Activated CD8-positive, alpha-beta memory T cell treated with anti-CD3 and anti-CD28 coated beads, Interleukin-2, amount 50 U/mL, for 24 hours (primary cell): Measurements from ENCODE around the gene CCDC12.
A peak's percentile ranks its signal among the peaks of the same experiment; 100 is the strongest.

Experiments used
- DNase-seq: peaks from one replicate; pipeline ENCODE4 v3.0.0-alpha.2; 2020; ENCODE audit errors: extremely low read depth

Gene CCDC12

DNA sequence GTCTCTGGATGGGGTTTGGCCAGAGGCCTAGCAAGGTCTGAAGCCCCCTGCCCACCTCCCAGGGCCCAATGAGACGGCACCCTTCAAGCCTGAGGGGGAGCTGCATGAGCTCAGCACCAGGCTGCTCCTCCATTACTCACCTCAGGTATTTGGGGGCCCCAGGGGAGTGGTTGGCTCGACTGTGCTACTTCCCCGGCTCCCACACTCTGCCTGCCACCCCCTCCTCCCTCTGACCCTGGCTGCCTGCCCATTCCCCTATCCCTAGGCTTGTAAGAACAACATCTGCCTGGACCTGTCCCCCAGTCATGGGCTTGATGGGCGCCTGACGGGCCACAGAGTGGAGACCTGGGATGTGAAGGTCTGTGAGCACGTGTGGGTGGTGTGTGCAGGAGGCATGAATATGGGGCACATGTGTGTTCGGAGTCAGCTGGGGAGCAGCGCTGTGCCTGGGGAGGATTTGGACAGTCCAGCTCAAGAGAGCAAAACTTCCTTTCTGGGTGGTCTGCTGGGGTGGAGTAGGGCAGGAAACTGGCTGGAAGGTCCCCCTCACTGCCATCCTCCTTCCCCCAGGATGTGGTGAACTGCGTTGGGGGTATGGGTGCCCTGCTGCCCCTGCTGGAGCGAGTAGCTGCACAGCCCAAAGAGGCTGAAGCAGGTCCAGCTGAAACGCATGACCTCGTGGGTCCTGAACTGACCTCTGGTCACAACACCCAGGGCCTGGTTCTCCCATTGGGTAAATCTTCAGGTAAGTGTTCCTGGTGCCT lies 20.3 kb upstream of the CCDC12 start:
- DNase-seq: no peak

DNA sequence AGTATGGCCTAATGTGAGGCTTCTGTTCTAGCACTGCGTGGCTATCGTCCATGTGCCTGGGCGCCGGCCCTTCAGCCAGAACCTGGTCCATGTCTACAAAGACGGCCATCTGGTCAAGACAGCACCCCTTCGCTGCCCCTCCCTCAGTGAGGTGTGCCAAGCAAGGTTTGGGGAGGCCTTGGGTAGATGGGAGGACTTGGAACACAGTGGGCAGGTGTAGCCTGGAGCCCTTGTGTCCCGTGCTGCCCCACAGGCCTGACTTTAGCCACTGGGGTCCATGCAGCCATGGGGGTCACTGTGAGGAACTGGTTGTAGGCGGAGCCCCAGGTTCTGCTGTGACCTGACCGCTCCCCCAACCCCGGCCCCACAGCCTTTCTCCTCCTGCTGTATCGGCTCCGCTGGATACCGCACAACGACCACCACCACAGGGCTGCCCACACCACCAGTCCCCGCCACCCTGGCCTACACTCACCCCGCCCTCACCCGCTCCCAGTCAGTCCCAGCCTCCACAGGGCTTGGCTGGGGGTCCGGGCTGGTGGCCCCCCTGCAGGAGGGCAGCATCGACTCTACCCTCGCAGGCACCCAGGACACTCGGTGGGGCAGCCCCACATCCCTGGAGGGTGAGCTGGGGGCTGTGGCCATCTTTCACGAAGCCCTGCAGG lies 19.5 kb upstream of the CCDC12 start:
- no peak for DNase-seq

DNA sequence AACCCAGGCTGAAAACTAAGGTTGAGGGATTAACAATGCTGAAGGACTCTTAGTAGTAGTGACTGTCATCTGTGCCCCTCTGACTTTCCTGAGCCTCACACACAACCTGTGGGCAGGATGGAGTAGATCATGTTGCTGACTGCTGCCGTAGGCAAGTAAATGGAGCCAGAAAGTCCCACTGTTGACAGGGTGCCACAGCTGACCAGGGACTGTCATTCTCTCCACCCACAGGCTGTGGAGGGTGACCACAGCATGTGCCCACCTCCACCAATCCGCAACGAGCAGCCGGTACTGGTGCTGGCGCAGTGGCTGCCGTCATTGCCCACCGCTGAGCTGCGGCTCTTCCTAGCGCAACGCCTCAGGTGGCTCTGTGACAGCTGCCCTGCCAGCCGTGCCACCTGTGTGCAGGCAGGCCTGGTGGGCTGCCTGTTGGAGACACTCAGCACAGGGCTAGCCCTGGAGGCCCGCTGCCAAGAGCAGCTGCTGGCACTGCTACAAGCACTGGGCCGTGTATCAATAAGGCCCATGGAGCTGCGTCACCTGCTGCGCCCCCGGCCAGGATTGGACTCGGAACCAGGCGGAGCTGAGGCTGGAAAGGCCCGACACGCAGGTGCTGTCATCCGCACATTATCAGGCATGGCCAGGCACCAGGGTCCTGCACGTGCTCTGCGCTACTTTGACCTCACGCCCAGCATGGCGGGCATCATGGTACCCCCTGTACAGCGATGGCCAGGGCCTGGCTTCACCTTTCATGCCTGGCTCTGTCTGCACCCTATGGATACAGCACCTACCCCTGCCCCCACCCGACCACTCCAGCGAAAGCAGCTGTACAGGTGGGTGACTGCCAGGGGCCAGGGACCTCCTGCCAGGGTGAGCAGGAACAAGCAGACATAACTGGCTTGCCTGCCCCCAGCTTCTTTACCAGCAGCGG lies 18.5 kb upstream of the CCDC12 start:
- DNase-seq: no peak

DNA sequence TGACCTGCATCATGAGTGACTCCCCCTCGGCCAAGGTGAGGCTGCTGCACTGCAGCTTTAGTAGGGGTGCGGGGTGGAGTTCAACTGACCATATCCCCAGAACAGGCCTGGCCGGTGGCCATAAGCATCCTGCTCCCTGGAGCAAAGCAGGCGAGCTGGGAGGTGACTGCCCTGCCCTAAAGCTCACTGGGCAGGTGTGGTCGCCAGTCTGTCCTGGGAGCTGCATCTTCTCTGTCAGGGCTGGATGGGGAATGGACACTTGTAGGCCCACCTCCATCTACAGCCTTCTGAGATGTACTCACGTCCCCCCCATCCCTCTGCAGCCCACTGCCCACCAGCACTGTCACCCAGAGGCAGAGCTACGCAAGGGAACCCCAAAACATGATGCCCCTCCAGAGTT lies 17.4 kb upstream of the CCDC12 start:
- no peak for DNase-seq

DNA sequence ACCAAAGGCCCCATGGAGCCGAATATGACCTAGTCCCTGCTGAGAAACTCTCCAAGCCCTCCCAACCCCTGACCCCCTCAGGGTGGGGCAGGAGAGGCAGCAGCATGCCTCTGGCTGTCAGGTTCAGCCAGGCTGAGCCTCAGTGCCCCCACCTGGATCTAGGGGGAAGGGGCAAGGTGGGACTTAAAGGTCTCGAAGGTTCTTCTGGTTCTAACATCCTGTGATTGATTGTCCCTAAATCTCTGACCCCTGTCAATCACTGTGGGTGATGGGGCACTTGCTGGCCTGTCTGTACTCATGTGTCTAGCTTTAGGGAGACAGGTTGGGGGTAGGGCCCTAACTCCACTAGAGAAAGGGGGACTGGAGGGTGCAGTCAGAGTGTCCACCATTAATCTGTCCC lies 16.7 kb upstream of the CCDC12 start:
- DNase-seq: no peak

DNA sequence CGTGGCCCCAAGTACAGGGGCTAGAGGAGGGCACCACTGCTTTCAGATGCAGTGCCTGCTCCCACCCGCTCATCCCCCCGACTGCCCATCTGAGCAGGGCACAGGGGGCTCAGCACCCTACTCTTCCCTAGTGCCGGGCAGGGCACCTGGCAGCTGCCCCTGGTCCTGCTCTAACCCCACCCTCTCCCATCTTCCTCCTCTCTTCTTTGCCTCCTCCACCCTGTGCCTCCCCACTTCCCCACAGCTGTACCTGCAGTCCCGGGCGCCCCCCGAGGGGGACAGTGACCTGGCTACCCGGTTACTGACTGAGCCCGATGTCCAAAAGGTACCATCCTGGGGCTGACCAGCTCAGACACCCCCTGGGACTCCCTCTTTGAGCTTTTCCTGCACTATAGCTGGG lies 15.7 kb upstream of the CCDC12 start:
- DNase-seq: no peak

DNA sequence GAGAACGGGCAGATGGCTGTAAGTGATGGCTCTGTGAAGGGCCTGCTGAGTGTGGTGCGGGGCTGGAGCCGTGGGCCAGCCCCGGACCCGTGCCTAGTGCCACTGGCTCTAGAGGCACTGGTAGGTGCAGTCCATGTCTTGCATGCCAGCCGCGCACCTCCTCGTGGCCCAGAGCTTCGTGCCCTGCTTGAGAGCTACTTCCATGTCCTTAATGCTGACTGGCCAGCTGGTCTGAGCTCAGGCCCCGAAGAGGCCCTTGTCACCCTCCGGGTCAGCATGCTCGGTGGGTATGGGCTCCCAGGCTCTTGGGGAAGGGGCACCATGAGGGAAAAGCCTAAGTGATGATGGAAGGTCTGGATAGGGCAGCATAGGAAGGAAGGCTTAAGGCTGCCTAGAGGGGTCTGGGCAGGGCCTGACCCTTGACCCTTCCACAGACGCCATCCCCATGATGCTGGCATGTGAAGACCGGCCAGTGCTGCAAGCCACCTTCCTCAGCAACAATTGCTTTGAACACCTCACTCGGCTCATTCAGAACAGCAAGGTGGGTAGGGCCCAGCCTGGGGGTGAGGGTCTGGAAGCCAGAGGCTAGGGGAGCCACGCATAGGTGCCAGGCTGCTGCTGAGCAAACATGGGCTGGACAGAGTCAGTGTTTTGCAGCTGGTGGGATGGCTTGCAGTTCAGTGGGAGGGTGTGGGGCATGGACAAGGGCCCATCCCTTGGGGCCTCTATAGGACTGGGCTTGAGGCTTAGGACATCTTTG lies 15.0 kb upstream of the CCDC12 start:
- DNase-seq: no peak

DNA sequence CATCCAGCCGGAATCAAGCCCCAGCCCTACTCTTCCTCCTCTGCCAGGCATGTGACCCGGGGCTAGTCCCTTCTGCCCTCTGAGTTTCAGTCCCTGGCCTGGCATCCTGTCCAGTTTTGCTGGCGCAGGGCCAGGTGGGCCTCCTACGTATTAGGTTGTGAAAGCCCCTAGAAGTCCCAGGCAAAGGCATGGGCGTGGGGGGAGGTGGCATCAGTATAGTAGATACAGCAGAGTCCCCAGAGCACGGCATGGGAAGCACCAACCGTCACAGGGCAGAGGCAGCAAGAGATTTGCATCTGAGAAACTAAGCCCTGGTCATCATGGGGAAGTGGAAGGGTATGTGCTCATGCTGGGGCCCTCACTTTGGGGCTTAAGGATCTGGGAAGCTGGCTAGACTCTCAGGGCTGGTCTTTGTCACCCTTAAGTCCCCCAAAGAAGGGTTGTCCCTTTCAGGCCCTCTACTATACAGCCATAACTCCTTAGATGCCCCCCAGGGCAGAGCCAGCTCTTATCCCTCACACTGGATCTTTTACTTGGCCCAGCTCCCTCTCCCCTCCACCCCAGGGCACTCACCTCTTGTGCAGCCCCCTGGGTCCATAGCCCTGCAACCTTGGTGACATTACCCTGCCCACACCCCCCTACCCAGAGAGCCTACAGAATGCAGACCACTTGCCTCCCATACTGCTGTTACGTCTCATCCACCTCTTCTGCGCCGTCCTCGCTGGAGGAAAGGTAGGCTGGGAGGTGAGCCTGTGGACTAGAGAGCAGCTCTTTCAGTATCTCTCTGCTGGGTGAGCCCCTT lies 14.2 kb upstream of the CCDC12 start:
- DNase-seq: no peak

DNA sequence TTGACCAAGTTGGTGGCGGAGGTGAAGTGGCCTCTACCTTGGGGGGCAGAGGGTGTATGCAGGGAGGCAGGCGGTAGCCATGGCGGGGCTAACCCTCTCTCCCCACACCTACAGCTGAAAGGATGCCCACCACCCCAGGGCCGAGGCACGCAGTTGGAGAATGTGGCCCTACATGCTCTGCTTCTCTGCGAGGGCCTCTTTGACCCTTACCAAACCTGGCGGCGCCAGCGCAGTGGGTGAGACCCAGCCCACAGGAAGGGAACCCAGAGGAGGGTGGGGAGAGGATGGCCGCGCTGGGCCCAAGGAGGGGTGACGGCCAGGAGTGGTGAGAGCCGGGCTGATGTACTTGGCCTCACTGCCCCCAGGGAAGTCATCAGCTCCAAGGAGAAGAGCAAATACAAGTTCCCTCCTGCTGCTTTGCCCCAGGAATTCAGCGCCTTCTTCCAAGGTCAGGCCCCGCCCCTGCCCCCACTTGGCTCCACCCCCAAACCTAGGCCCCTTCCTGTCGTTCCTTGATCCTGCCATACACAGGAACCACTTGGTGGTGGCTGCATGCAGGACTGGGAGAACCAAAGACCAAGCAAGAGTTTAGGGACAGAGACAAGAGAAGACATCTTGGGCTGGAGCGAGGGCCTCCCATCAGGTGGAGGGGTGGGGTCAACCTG lies 12.7 kb upstream of the CCDC12 start:
- DNase-seq: no peak

DNA sequence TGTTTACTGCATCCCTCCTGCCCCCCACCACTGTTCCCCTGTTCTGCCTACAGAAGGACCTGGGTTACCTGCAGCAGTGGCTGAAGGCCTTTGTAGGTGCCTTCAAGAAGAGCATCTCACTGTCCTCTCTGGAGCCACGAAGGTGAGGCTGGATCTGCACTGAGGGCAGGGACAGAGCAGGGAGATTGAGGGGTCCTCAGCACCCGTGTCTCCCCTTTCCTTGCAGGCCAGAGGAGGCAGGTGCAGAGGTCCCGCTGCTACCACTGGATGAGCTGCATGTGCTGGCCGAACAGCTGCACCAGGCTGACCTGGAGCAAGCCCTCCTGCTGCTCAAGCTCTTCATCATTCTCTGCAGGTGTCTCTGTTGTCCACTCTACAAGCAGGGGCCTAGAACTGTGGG lies 12.1 kb upstream of the CCDC12 start:
- no peak for DNase-seq

DNA sequence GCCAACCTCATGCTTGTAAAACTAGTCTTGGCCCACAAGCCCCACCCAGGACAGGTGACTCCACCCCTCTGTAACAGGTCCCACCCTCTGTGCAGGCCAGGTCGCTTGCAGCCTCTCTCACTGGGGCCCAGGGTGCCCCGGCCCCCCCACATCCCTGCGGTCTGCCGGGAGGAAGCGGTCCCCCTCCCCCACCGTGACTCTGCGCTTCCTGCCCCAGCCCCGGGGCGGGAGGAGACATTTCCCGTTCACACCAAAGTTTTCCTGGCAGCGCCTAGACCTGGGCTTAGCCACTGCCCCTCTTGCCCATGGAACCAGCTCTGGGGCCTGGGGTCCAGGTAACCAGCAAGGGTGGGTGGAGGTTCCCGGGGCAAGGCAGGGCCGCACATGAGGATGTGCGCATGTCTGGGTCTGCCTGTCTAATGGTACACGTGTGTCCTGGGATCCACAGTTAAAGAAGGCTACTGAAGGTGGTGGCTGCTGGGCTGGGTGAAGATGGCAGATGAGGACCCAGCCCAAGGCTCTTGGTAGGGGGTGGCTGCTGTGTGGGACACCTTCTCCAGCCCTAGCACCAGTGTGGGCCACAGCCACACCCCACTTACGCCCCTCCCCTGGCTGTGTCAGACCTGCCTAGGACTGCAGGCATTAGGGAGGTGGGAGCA lies 11.3 kb upstream of the CCDC12 start:
- peak; percentile 64 for DNase-seq

DNA sequence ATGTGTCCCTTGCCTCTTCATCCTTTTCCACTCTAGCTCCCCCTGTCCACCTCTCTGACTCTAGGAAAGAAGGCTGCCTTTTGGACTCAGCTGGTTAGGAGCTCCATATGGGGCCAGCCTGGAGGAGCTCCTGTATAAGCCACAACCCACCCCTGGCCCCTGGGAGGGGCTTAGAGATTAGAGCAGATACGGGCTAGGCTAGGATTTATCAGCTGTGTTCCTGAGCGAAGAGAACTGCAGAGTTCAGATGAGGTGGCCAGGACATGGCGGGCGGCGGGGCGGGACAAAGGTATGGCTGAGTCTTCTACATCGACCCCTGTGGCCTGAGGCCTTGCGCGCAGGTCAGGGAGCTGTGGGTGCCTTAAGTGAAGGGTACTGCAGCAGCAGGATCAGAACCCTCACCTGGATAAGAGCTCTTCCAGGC lies 10.8 kb upstream of the CCDC12 start:
- no peak for DNase-seq

DNA sequence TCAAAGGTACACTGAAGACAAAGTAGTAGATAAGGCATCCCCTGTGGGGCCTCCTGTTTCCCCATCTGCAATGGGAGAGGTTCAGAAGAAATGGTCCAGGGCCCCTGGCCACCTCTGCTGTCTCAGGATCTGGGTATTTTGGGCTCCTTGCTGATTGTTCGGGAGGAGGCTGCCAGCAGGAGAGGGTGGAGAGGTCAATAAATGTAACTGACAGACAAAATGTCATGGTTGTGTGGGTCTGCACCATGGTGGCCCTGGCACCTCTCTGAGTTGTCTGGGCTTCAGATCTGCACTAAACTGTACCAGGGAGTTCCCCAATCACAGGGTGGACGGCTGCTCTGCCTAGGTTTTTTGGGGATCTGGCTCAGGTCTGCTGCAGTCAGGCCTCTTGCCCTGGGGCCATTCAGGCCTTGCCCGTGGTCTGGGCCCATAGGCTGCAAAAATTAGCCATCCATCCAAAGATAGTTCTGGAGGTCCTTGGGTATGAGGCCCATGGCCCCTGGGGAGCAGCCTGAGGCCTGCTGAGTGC lies 10.3 kb upstream of the CCDC12 start:
- DNase-seq: no peak

DNA sequence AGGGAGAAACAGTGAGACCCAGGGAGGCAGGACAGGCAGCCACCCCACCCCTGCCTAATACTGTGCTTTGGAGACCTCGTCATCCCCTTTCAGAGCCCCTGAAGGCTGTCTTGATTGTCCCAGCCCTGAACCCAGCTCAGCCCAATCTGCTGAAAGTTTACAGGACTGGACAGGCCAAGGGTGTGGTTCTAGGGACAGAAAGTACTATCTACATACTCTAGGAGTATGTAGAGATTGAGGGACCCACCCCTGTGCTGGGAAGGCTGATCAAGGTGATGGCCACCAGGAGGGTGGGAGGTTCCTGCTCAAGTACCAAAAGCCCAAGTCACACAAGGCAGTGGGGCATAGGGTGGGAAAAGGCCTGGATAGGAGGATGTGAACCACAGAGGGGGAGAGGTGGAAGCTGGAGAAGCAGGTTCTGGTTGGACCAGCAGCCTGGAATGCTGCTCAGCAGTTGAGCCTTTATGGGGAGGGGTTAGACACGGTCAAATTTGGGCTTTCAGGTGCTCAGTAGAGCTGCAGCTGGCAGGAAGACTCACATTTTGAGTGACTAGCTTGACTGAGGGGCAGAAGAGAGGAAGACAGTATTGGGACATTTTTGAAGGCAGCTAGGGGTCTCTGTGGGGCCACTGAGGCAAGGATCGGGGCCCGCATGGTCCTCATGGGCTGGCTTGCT lies 9.6 kb upstream of the CCDC12 start:
- no peak for DNase-seq

DNA sequence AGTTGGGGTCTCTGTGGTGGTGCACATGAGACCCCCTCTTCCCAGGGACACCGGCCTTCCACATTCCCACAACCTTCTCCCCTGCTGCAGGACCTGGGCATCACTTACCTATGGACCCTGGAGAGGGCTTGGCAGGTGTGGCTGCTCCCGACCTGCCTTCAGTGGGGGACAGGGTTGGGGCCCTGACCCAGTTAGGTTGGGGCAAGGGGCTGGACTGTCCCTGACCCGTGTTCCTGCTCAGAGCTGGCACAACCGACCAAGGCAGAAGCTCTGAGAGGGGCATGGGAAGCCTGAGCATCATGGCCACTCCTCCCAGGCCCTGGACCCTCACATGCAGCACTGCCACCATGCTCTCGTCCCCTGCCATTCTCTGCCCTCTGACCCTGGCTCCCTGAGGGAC lies 9.0 kb upstream of the CCDC12 start:
- no peak for DNase-seq

DNA sequence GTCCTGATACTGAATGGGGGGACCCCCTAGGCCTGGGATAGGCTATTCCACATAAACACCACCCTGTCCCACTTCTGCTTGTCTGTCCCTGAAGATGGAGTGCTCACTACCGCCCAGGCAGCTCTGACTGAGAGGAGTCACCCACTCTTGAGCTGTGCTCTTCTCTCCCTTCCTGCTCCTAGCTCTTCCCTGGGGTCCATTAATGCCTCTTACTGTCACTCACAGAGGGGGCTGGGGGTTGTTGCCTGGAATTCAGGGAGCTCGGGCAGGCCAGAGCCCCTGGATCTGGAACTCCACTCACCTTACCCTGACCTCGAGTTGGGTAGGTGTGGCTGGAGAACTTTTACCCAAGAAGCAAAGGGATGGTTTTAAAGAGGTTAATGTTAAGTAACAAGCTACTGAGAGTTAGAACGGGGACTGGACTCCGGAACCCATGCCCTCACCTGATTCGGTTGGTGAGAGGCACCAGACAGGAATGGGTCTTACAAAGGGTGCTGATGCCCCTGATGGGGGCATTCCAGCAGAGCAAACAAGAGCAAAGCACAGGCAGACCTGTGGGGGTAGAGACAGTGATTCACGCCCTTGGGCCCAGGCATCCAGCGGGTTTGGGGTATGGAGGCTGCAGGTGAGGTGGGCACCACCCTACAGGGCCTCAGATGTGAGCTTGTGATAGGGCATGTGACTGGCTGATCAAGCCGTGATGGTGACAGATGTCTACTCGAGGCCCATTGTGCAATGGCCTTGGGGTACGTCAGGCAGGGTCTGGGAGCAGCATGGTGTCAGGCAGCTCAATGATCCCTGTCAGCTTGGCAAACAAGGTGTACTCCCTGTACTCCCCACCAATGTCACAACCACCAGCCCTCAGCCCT lies 8.3 kb upstream of the CCDC12 start:
- no peak for DNase-seq

DNA sequence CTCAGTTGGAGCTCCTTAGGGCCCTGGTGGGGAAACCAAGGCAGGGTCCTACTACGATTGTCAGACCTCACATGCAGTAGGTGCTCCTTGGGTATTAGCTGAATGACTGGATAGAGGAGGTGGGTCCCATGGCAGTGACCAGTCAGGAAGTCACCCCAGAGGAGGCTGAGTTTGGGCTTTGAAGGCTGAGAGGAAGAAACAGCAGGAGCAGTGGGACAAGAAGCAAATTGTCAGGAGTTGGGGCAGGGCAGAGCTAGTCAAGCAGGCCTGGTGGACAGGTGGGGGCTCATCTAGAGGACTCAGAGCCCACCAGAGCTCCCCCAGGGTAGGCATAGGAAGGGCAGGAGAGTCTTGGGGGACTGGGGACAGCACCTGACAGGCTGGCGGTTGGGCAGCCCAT lies 6.0 kb upstream of the CCDC12 start:
- DNase-seq: no peak

DNA sequence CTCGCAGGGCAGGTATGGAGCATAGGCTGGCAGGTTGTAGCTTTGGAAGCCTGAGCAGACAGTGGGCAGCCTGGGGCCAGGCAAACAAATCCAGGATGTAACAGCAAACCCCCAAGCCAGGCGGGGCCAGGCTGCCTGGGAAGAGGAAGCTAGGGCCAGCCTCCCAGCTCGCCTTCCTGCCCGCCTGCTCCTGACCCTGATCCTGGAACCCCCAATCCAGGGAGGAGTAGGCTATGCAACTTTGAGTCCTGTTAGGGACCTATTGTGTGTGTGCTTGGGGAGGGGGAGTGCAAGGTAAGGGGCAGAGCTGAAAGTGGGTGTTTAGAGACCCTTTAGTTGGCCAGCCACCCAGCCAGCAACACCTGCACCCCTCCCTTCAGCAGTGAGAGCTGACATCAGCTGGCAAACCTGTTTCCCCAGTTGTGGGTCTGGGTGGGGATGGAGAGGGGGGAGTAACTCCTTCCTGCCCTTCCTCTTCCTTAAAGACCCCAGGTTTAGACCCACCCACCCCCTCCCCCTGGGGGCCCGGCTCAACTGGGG lies 5.5 kb upstream of the CCDC12 start:
- no peak for DNase-seq
